Naive thymus-derived CD4-positive, alpha-beta T cell (primary cell): ENCODE measurements around the gene SMYD3. TPM values are rescaled to one million over a fixed set of nuclear protein-coding genes. Genes with fewer than 3 reads are reported as not detected.

Source experiments
- ATAC-seq: fragments of 150-1000 bp; cut with Tn5 transposase; 2 replicates; pipeline ENCODE4 v1.10.0; 2021; ENCODE audit warnings: mild to moderate bottlenecking, moderate library complexity
- CTCF ChIA-PET: fragments of 350-600 bp; sonication (Branson Sonifier 250); formaldehyde crosslinking; loops from one replicate; lab custom pipeline; 2021; ENCODE audit warnings: antibody characterized with exemption; lab: Charles Lee
- POLR2A ChIA-PET: fragments of 350-600 bp; sonication (Branson Sonifier 250); formaldehyde crosslinking; loops from one replicate; lab custom pipeline; 2021; ENCODE audit warnings: antibody characterized with exemption, inconsistent platforms; lab: Charles Lee
- DNase-seq, 9 donors: peaks; one replicate each; pipeline versions ENCODE4 v3.0.0 to v3.0.0-alpha.2; 2020 to 2022; ENCODE audit warnings: mixed read lengths in 1 of 9
- H3K27ac ChIP-seq: one replicate; pipeline ENCODE4 v1.7.0; 2013; ENCODE audit warnings: mild to moderate bottlenecking, low read depth, low read length, moderate library complexity
- H3K27me3 ChIP-seq, 2 donors: one replicate each; pipeline ENCODE4 v1.7.0; 2013; ENCODE audit warnings: low read length in 2 of 2, mild to moderate bottlenecking in 2 of 2, moderate library complexity in 2 of 2; ENCODE audit not compliant: control insufficient read depth in 2 of 2, insufficient read depth in 2 of 2
- H3K36me3 ChIP-seq, 3 experiments: 1 replicate in 2 of 3; 2 replicates in 1 of 3; pipeline ENCODE4 v1.7.0; 2013; ENCODE audit warnings: low read length in 3 of 3, mild to moderate bottlenecking in 3 of 3, moderate library complexity in 1 of 3; ENCODE audit not compliant: insufficient read depth in 3 of 3, control insufficient read depth in 2 of 3
- H3K4me1 ChIP-seq, 2 donors: one replicate each; pipeline ENCODE4 v1.7.0; 2013; ENCODE audit warnings: low read length in 2 of 2, mild to moderate bottlenecking in 2 of 2, moderate library complexity in 1 of 2; ENCODE audit not compliant: control insufficient read depth in 2 of 2, insufficient read depth in 2 of 2
- H3K4me3 ChIP-seq: 2 replicates; pipeline ENCODE4 v1.7.0; 2013; ENCODE audit warnings: mild to moderate bottlenecking, low read length
- H3K9me3 ChIP-seq, 3 experiments: 1 replicate in 2 of 3; 2 replicates in 1 of 3; pipeline ENCODE4 v1.7.0; 2013; ENCODE audit warnings: low read length in 3 of 3; ENCODE audit not compliant: control insufficient read depth in 2 of 3
- H3K27ac Mint-ChIP-seq, 9 donors: one replicate each; pipeline ENCODE4 v1.8.0; 2020 to 2022; ENCODE audit warnings: mixed read lengths in 9 of 9, mild to moderate bottlenecking in 8 of 9, moderate library complexity in 5 of 9, inconsistent platforms in 2 of 9
- H3K27me3 Mint-ChIP-seq, 5 donors: one replicate each; pipeline ENCODE4 v1.8.0; 2021 to 2022; ENCODE audit warnings: mixed read lengths in 5 of 5, mild to moderate bottlenecking in 1 of 5
- H3K36me3 Mint-ChIP-seq, 5 donors: one replicate each; pipeline ENCODE4 v1.8.0; 2020 to 2022; ENCODE audit warnings: mixed read lengths in 5 of 5, mild to moderate bottlenecking in 3 of 5, inconsistent platforms in 1 of 5
- H3K4me1 Mint-ChIP-seq, 7 donors: one replicate each; pipeline ENCODE4 v1.8.0; 2020 to 2022; ENCODE audit warnings: mixed read lengths in 7 of 7, mild to moderate bottlenecking in 3 of 7, inconsistent platforms in 1 of 7
- H3K4me3 Mint-ChIP-seq, 10 donors: one replicate each; pipeline ENCODE4 v1.8.0; 2020 to 2022; ENCODE audit warnings: mild to moderate bottlenecking in 10 of 10, mixed read lengths in 10 of 10, moderate library complexity in 6 of 10, inconsistent platforms in 2 of 10
- H3K9me3 Mint-ChIP-seq, 11 donors: one replicate each; pipeline ENCODE4 v1.8.0; 2020 to 2022; ENCODE audit warnings: mixed read lengths in 11 of 11, mild to moderate bottlenecking in 4 of 11, inconsistent platforms in 1 of 11, moderate library complexity in 1 of 11
- intact Hi-C, 2 donors: fragments of 100-400 bp; cut with micrococcal nuclease; formaldehyde crosslinking; loops; one replicate each; pipeline ENCODE4 v1.15.1; 2023
- polyA plus RNA-seq, 2 donors: library from polyadenylated mRNA; unstranded; fragments of 300-500 nt; fragmentation: Illumina TruSeq; gene quantifications; one replicate each; pipeline ENCODE4 v1.2.3, GENCODE V29; 2021
- total RNA-seq, 6 experiments: library from RNA in 5 of 6; stranded (reverse) in 5 of 6; gene quantifications; 1 replicate in 5 of 6; 2 replicates in 1 of 6; pipeline ENCODE4 v1.2.3 and lab custom pipeline; 2021 to 2026

The SMYD3 gene
- total and polyA plus RNA-seq, 7 experiments from 2014 or later, result 19.5 to 28.6 (median 24.4) TPM

DNA sequence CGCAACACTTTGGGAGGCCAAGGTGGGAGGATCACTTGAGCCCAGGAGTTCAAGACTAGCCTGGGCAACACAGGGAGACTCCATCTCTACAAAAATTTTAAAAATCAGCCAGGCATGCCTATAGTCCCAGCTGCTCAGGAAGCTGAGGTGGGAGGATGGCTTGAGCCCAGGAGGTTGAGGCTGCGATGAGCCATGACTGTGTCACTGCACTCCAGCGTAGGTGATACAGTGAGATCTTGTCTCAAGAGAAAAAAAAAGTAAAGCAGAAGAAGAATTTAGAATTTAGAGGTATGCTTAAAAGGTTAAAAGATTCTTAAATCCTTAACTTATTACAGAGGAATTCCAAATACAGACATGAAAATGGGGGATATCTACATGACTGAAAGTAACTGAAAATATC is 79.5 kb downstream of the SMYD3 start:
- Mint-ChIP-seq H3K36me3 (peaks cover 5 to 29% (median 15%) of the 10 kb centered on the region in 5 donors), H3K27me3 (no peaks in the 10 kb centered on the region), H3K27ac (no peak overlapping the region), H3K9me3 (peaks cover 0 to 10% (median 5%) of the 10 kb centered on the region in 11 donors), H3K4me3 (no peak overlapping the region), H3K4me1 (peaks cover 5 to 21% (median 15%) of the 10 kb centered on the region in 7 donors)
- H3K4me3 ChIP-seq, result no peak overlapping the region
- H3K4me1 ChIP-seq, result no peaks in the 10 kb centered on the region
- no peaks in the 10 kb centered on the region for H3K9me3 ChIP-seq
- intact Hi-C loops, result no loop called here
- no peaks in the 10 kb centered on the region for H3K27me3 ChIP-seq
- CTCF ChIA-PET, result no interaction called here
- DNase-seq, result no peak
- POLR2A ChIA-PET, result no interaction called here
- no peak for ATAC-seq
- H3K27ac ChIP-seq, result no peak overlapping the region
- H3K36me3 ChIP-seq, result no peaks in the 10 kb centered on the region

DNA sequence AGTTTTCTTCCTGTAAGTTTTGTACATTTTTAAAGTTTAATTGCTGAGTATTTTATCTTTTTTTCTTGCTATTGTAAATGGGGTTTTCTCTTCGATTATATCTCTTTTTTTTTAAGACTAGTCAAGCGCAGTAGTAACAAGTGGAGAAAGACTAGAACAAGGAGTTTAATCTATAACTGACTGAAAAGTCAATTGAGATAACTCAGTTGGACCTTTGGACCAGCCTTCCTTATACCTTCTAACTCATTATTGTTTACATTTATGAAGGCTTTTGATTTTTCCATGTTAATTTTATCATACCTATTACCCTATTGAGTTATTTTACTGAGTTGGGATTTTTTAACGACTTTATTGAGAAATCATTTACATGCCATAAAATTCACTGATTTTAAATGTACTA is 81.2 kb downstream of the SMYD3 start:
- Histone ChIP-seq H3K27me3 (no peaks in the 10 kb centered on the region), H3K36me3 (no peaks in the 10 kb centered on the region), H3K4me3 (no peak overlapping the region), H3K4me1 (no peaks in the 10 kb centered on the region), H3K27ac (no peak overlapping the region), H3K9me3 (no peaks in the 10 kb centered on the region)
- no peak overlapping the region for H3K27ac Mint-ChIP-seq
- no peaks in the 10 kb centered on the region for H3K27me3 Mint-ChIP-seq
- ChIA-PET POLR2A (no interaction called here), CTCF (no interaction called here)
- DNase-seq (no peak), ATAC-seq (no peak)
- H3K4me1 Mint-ChIP-seq, result peaks cover 5 to 22% (median 16%) of the 10 kb centered on the region in 7 donors
- no peak overlapping the region for H3K4me3 Mint-ChIP-seq
- H3K9me3 Mint-ChIP-seq, result peaks cover 0 to 10% (median 4%) of the 10 kb centered on the region in 11 donors
- intact Hi-C loops, result no loop called here
- H3K36me3 Mint-ChIP-seq, result peaks cover 4 to 29% (median 15%) of the 10 kb centered on the region in 5 donors

DNA sequence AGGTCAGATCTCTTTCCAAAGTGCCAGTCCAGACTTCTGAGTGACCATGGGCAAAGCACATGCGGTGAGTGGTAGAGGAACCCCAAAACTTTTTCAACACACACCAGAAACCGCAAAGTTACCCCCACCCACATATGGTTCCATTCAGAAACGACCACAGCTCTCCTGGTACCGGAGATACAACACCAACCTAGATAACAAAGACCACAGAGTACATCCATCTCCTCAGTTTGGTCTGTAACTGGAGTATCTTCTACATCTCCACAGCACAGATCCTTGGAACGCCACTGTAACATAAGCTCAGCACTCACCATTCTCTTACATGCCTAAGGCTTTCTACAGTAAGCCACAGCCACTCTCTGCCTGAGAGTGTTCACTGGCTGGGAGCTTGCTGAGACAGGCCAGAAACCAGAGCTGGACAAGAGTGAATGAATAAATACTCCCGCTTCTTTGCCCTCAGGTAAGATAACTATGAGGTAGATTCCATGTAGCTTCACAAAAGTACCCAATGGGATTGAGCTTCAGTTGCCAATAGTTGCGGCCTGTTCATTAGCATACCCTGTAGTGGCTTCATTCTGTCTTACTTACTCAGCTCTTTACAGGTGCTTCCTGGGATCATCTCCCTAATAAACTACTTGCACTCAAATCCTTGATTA is 81.8 kb downstream of the SMYD3 start:
- Mint-ChIP-seq H3K36me3 (peaks cover 2 to 29% (median 15%) of the 10 kb centered on the region in 5 donors), H3K27ac (no peak overlapping the region), H3K27me3 (no peaks in the 10 kb centered on the region)

DNA sequence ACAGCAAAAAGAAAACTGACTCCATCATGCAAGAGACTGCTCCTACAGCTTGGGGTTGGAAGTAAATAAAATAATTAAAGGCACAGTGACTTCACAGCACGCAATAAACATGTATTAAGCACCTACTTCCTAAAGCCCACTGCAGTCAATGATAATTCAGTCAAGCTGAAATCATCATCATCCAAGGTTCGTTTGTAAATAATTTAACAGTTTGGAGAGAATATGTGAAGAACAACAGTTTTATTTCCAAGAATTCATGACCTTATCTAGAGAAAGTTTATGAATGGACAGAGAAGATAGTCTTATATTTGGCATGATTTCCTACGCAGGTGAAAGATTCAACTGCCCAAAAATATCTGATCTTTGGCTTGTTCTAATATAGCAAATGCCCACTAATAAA is 86.8 kb downstream of the SMYD3 start:
- Histone ChIP-seq H3K36me3 (peaks cover 0 to 19% (median 0%) of the 10 kb centered on the region in 3 experiments), H3K27me3 (no peaks in the 10 kb centered on the region), H3K27ac (no peak overlapping the region), H3K4me3 (no peak overlapping the region), H3K9me3 (no peaks in the 10 kb centered on the region), H3K4me1 (no peaks in the 10 kb centered on the region)
- peaks cover 4 to 45% (median 43%) of the 10 kb centered on the region in 5 donors for H3K36me3 Mint-ChIP-seq
- H3K27me3 Mint-ChIP-seq, result no peaks in the 10 kb centered on the region
- H3K27ac Mint-ChIP-seq, result no peak overlapping the region
- H3K9me3 Mint-ChIP-seq, result peaks cover 0 to 25% (median 7%) of the 10 kb centered on the region in 11 donors
- POLR2A ChIA-PET, result no interaction called here
- CTCF ChIA-PET, result interaction anchor here (0.8 kb wide), 1 partner anchor 10 kb away, joined by 3 read pairs; no protein-coding TSS in a partner anchor
- ATAC-seq (no peak), DNase-seq (no peak)
- no peak overlapping the region for H3K4me3 Mint-ChIP-seq
- intact Hi-C loops, result no loop called here
- peaks cover 3 to 13% (median 5%) of the 10 kb centered on the region in 7 donors for H3K4me1 Mint-ChIP-seq

More for the DNA sequence above, 81.8 kb downstream of the SMYD3 start:
- Histone ChIP-seq H3K4me1 (no peaks in the 10 kb centered on the region), H3K9me3 (no peaks in the 10 kb centered on the region), H3K36me3 (no peaks in the 10 kb centered on the region), H3K27me3 (no peaks in the 10 kb centered on the region), H3K27ac (no peak overlapping the region), H3K4me3 (no peak overlapping the region)
- H3K9me3 Mint-ChIP-seq, result peaks cover 0 to 7% (median 3%) of the 10 kb centered on the region in 11 donors
- POLR2A ChIA-PET, result no interaction called here
- ATAC-seq (no peak), DNase-seq (no peak)
- intact Hi-C loops, result no loop called here
- H3K4me1 Mint-ChIP-seq, result peaks cover 5 to 17% (median 11%) of the 10 kb centered on the region in 7 donors
- CTCF ChIA-PET, result no interaction called here
- H3K4me3 Mint-ChIP-seq, result no peak overlapping the region

DNA sequence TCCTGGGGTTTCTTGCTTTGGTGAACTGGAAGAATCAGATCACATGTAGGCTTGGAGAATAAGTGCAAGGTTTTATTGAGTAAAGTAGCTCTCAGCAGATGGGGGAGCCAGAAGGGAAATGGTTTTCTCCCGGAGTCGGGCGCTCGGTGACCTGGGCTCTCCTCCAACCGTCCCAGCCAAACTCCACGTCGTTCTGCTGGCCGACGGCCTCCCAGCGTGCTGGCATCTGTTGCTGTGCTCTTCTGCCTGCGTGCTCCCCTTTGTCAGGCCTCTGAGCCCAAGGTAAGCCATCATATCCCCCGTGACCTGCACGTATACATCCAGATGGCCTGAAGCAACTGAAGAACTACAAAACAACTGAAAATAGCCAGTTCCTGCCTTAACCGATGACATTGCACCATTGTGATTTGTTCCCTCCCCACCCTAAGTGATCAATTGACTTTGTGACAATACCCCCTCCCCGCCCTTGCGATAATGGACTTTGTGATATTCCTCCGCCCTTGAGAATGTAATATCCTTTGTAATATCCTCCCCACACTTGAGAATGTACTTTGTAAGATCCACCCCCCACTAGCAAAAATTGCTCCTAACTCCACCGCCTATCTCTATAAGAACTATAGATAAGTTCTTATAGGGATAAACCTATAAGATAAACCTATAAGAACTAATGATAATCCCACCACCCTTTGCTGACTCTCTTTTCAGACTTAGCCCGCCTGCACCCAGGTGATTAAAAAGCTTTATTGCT is 88.3 kb downstream of the SMYD3 start:
- no peaks in the 10 kb centered on the region for H3K27me3 Mint-ChIP-seq
- ChIA-PET CTCF (no interaction called here), POLR2A (no interaction called here)
- Histone ChIP-seq H3K9me3 (no peaks in the 10 kb centered on the region), H3K36me3 (peaks cover 0 to 19% (median 0%) of the 10 kb centered on the region in 3 experiments), H3K27me3 (no peaks in the 10 kb centered on the region), H3K4me1 (no peaks in the 10 kb centered on the region), H3K27ac (no peak overlapping the region), H3K4me3 (no peak overlapping the region)
- H3K4me3 Mint-ChIP-seq, result no peak overlapping the region
- DNase-seq (no peak), ATAC-seq (no peak)
- H3K4me1 Mint-ChIP-seq, result peaks cover 0 to 11% (median 5%) of the 10 kb centered on the region in 7 donors
- H3K27ac Mint-ChIP-seq, result no peak overlapping the region
- peaks cover 0 to 29% (median 7%) of the 10 kb centered on the region in 11 donors for H3K9me3 Mint-ChIP-seq
- intact Hi-C loops, result no loop called here
- peaks cover 4 to 53% (median 50%) of the 10 kb centered on the region in 5 donors for H3K36me3 Mint-ChIP-seq

DNA sequence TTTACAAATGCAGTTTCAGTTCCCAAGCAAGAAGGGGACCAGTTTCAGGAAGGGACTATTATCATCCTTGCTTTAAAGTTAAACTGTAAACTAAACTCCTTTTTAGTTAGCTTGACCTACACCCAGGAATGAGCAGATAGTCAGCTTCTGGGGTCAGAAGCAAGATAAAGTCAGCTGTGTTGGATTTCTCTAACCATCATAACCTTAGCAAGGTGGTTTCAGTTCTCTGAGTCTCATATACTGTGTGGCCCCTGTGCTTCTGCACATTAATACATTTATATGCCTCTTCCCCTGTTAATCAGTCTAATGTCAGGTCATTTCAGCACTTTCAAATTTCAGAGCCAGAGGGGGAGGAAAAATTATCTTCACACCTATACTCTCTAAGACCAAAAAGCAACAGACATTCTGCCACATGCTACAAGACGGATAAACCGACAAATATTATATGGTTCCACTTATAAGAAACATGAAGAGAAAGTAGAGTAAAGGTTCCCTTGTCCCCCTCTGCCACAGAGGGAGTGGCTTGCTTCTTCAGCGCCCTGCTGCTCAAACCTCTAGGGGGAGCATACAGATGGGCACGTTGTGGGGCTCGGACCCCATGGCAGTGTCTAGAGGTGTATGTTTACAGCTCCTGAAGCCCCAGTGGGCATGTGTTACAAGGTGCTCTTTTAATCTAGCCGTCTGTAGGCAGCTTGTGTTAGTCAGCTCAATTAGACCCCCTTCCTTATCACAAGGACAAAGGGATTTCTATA is 89.1 kb downstream of the SMYD3 start:
- H3K36me3 Mint-ChIP-seq, result peaks cover 4 to 60% (median 56%) of the 10 kb centered on the region in 5 donors
- POLR2A ChIA-PET, result no interaction called here
- Histone ChIP-seq H3K36me3 (peaks cover 0 to 19% (median 0%) of the 10 kb centered on the region in 3 experiments), H3K4me1 (no peaks in the 10 kb centered on the region), H3K4me3 (no peak overlapping the region), H3K27me3 (no peaks in the 10 kb centered on the region), H3K9me3 (no peaks in the 10 kb centered on the region), H3K27ac (no peak overlapping the region)
- no peak for DNase-seq
- no peak for ATAC-seq
- H3K4me3 Mint-ChIP-seq, result no peak overlapping the region
- intact Hi-C loops, result no loop called here
- H3K4me1 Mint-ChIP-seq, result peaks cover 0 to 9% (median 5%) of the 10 kb centered on the region in 7 donors
- no peaks in the 10 kb centered on the region for H3K27me3 Mint-ChIP-seq
- peaks cover 0 to 35% (median 9%) of the 10 kb centered on the region in 11 donors for H3K9me3 Mint-ChIP-seq
- CTCF ChIA-PET, result no interaction called here
- no peak overlapping the region for H3K27ac Mint-ChIP-seq
